ENCODE results near the gene MAEL.

Gene MAEL

GRCh38 chr1:167054946-167055630, 66.0 kb downstream of the MAEL start:
- in situ Hi-C loops (cut with HindIII; ENCODE audit: low sequenced_read_pairs): loop anchor here (25.0 kb wide), 1 partner anchor 382 kb away; no protein-coding TSS in a partner anchor

GRCh38 chr1:167056529-167057231, 67.6 kb downstream of the MAEL start:
- in situ Hi-C loops (cut with HindIII; ENCODE audit: low sequenced_read_pairs): loop anchor here (25.0 kb wide), 1 partner anchor 381 kb away; no protein-coding TSS in a partner anchor

GRCh38 chr1:167057241-167057688, 68.2 kb downstream of the MAEL start:
- in situ Hi-C loops (cut with HindIII; ENCODE audit: low sequenced_read_pairs): loop anchor here (25.0 kb wide), 1 partner anchor 380 kb away; no protein-coding TSS in a partner anchor

- in situ Hi-C loops (cut with HindIII; ENCODE audit: low sequenced_read_pairs): loop anchor here (25.0 kb wide), 1 partner anchor 378 kb away; no protein-coding TSS in a partner anchor
Observed at GRCh38 chr1:167059045-167059808, 70.1 kb downstream of the MAEL start.

GRCh38 chr1:167059809-167060107, 70.7 kb downstream of the MAEL start:
- in situ Hi-C loops (cut with HindIII; ENCODE audit: low sequenced_read_pairs): loop anchor here (10.0 to 25.0 kb wide), 2 partner anchors 145 to 378 kb away; no protein-coding TSS in a partner anchor

GRCh38 chr1:167060141-167061072, 71.3 kb downstream of the MAEL start:
- in situ Hi-C loops (cut with HindIII; ENCODE audit: low sequenced_read_pairs): loop anchor here (10.0 to 25.0 kb wide), 2 partner anchors 146 to 377 kb away; no protein-coding TSS in a partner anchor

- in situ Hi-C loops (cut with HindIII; ENCODE audit: low sequenced_read_pairs): loop anchor here (10.0 to 25.0 kb wide), 2 partner anchors 146 to 376 kb away; no protein-coding TSS in a partner anchor
Observed at GRCh38 chr1:167061073-167061464, 72.0 kb downstream of the MAEL start.

- in situ Hi-C loops (cut with HindIII; ENCODE audit: low sequenced_read_pairs): loop anchor here (10.0 to 25.0 kb wide), 2 partner anchors 150 to 373 kb away; no protein-coding TSS in a partner anchor
Observed at GRCh38 chr1:167064621-167065020, 75.5 kb downstream of the MAEL start.

- in situ Hi-C loops (cut with HindIII; ENCODE audit: low sequenced_read_pairs): loop anchor here (10.0 to 25.0 kb wide), 2 partner anchors 151 to 372 kb away; no protein-coding TSS in a partner anchor
Observed at GRCh38 chr1:167065471-167065870, 76.4 kb downstream of the MAEL start.

GRCh38 chr1:167066333-167067122, 77.4 kb downstream of the MAEL start:
- in situ Hi-C loops (cut with HindIII; ENCODE audit: low sequenced_read_pairs): loop anchor here (10.0 to 25.0 kb wide), 2 partner anchors 152 to 371 kb away; no protein-coding TSS in a partner anchor

- in situ Hi-C loops (cut with HindIII; ENCODE audit: low sequenced_read_pairs): loop anchor here (10.0 to 25.0 kb wide), 2 partner anchors 153 to 369 kb away; no protein-coding TSS in a partner anchor
Observed at GRCh38 chr1:167067904-167068303, 78.8 kb downstream of the MAEL start.

GRCh38 chr1:167068761-167069160, 79.7 kb downstream of the MAEL start:
- in situ Hi-C loops (cut with HindIII; ENCODE audit: low sequenced_read_pairs): loop anchor here (10.0 to 25.0 kb wide), 2 partner anchors 154 to 369 kb away; no protein-coding TSS in a partner anchor

- in situ Hi-C loops (cut with HindIII; ENCODE audit: low sequenced_read_pairs): loop anchor here (25.0 kb wide), 1 partner anchor 366 kb away; no protein-coding TSS in a partner anchor
Observed at GRCh38 chr1:167071286-167071685, 82.2 kb downstream of the MAEL start.
